AG04449 (cell line): Measurements from ENCODE around the gene ERAP2.

Experiments used
- CTCF ChIA-PET: fragments of 350-600 bp; formaldehyde crosslinking; extraction: SDS; loops from one replicate; lab custom pipeline; 2021; ENCODE audit warnings: antibody characterized with exemption; lab: Yijun Ruan, JAX
- POLR2A ChIA-PET: fragments of 400-600, 350-600 bp; formaldehyde crosslinking; extraction: SDS; loops from one replicate; lab custom pipeline; 2020; ENCODE audit warnings: antibody characterized with exemption, inconsistent platforms; lab: Yijun Ruan, JAX
- DNase-seq: peaks from one replicate; pipeline ENCODE4 v3.0.0-alpha.2; 2010; ENCODE audit warnings: low read depth, low spot score
- H3K4me3 ChIP-seq: 2 replicates; pipeline ENCODE4 v1.5.1; 2011; ENCODE audit warnings: low read depth, mild to moderate bottlenecking, control low read depth, low read length
- TF ChIP-seq, protein P1 (sequence below): IDR thresholded peaks from one replicate; pipeline ENCODE4 v1.5.1; 2011; ENCODE audit warnings: mild to moderate bottlenecking, moderate library complexity, low read length, control low read depth, inconsistent platforms; ENCODE audit not compliant: insufficient read depth; ENCODE audit errors: missing control alignments

ERAP2 gene

DNA sequence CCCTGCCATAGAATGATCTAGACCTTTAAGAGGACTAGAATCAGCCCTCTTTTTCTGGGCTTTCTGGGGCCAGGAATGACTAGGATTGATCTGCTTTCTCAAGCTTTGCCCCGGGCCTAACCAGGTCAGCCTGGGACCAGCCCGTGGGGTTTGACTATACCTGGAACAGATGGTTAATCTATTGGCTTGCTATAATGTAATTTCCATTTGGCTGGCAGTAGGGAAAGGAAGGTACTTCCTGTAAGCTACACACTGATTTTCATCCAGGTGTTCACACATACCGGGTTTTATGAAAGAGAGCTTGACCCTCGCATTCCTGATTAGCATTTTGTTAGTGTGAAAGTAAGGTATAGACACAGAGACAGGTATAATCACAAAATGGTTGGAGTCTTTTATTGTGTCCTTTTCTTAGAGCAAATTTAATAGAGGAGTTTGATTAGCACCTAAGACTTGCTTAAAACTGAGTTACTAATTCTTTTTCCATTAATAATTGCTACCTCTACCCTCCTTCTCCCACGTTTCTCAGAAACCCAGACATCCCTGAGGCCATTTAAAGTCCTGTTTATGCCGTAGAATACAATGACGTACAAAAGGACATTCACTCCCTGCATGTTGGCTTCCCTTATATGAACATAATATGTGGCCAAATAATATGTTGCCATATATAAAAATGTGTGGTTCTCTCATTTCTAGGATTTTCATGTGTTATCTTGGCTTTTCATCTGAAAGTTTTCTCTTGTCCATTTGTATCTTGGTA, 76.9 kb downstream of the ERAP2 start:
- ChIA-PET CTCF (interaction anchor here (0.6 kb wide), 1 partner anchor 185 kb away, joined by 3 read pairs; no protein-coding TSS in a partner anchor), POLR2A (no interaction called here)
- DNase-seq: no peak
- TF ChIP-seq, protein P1, sequence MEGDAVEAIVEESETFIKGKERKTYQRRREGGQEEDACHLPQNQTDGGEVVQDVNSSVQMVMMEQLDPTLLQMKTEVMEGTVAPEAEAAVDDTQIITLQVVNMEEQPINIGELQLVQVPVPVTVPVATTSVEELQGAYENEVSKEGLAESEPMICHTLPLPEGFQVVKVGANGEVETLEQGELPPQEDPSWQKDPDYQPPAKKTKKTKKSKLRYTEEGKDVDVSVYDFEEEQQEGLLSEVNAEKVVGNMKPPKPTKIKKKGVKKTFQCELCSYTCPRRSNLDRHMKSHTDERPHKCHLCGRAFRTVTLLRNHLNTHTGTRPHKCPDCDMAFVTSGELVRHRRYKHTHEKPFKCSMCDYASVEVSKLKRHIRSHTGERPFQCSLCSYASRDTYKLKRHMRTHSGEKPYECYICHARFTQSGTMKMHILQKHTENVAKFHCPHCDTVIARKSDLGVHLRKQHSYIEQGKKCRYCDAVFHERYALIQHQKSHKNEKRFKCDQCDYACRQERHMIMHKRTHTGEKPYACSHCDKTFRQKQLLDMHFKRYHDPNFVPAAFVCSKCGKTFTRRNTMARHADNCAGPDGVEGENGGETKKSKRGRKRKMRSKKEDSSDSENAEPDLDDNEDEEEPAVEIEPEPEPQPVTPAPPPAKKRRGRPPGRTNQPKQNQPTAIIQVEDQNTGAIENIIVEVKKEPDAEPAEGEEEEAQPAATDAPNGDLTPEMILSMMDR: no peak
- no peak overlapping the region for H3K4me3 ChIP-seq

DNA sequence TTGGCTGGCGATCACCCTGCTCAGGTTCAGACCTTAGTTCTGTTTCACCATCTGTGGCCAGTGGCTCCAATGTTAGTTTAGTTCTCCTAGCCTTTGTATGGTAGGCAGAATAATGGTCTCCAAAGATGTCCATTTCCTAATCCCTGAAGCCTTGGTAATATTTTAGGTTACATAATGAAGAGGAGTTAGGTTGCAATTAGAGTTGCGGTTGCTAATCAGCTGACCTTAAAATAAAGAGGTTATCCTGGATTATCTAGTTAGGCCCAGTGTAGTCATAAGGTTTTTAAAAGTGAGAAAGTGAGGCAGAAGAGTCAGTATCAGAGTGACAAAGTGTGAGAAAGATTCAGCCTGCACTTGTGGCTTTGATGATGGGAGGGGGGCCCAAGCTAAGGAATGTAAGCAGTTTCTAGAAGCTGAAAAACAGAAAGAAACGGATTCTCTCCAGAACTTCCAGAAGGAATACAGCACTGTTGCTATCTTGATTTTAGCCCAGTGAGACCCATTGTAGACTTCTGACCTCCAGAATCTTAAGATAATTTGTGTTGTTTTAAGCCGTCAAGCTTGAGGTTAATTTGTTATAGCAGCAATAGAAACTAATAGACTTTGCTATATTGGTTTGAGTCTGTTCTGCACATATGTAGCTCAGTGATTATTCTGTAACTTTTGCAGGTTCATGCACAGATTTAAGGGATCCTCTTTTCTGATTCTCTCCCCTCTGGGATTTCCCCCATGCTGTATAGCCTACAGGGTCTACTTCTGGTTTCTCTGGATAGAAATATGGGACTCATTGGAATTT, 81.2 kb downstream of the ERAP2 start:
- ChIA-PET CTCF (no interaction called here), POLR2A (no interaction called here)
- DNase-seq: no peak
- TF ChIP-seq, protein P1: no peak
- no peak overlapping the region for H3K4me3 ChIP-seq

- H3K4me3 ChIP-seq: no peak overlapping the region
- ChIA-PET POLR2A (no interaction called here), CTCF (interaction anchor here (0.6 to 1.4 kb wide), 2 partner anchors 10 to 37 kb away, joined by 3 to 4 read pairs; no protein-coding TSS in a partner anchor)
- DNase-seq: no peak
- TF ChIP-seq, protein P1: no peak
These were observed 82.7 kb downstream of the ERAP2 start for GRCh38 chr5:96958977-96959376.

DNA sequence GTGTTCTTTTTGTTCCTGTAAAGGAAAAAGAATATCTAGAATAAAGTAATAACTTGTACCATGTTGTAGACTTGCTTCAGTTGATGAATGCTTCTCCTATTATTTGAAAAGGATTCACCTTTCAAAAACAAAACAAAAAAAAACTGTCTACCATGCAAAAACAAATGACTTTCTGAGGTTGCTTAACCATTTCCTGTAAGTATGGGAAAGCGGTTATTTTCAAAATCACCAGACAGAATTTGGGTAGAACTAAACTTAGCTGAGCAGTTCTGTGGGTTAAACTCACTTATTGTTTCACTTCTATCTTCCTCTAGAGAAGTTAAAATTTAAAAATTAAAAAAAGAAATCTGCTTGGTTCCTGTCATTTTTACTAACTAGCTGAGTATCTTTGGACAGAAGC, 84.8 kb downstream of the ERAP2 start:
- H3K4me3 ChIP-seq: no peak overlapping the region
- TF ChIP-seq, protein P1: no peak
- no peak for DNase-seq
- ChIA-PET CTCF (interaction anchor here (0.7 kb wide), 1 partner anchor 18 kb away, joined by 4 read pairs; no protein-coding TSS in a partner anchor), POLR2A (no interaction called here)

GRCh38 chr5:96962540-96962991, 86.3 kb downstream of the ERAP2 start:
- CTCF ChIA-PET: interaction anchor here (1.2 to 1.4 kb wide), 2 partner anchors 14 to 35 kb away, joined by 3 to 5 read pairs; no protein-coding TSS in a partner anchor
- POLR2A ChIA-PET: no interaction called here
- TF ChIP-seq, protein P1: no peak
- DNase-seq: no peak
- no peak overlapping the region for H3K4me3 ChIP-seq

GRCh38 chr5:96963267-96963666, 87.0 kb downstream of the ERAP2 start:
- no peak for DNase-seq
- TF ChIP-seq, protein P1: no peak
- CTCF ChIA-PET: interaction anchor here (1.2 to 1.4 kb wide), 2 partner anchors 15 to 34 kb away, joined by 3 to 5 read pairs; no protein-coding TSS in a partner anchor
- POLR2A ChIA-PET: no interaction called here
- no peak overlapping the region for H3K4me3 ChIP-seq
